ENCODE data around the gene ROR1. TPM values are rescaled to one million over a fixed set of nuclear protein-coding genes. Genes with fewer than 3 reads are reported as not detected.

The ROR1 gene
- total RNA-seq, 1 donor from 2014 or later = 17.2 TPM

DNA sequence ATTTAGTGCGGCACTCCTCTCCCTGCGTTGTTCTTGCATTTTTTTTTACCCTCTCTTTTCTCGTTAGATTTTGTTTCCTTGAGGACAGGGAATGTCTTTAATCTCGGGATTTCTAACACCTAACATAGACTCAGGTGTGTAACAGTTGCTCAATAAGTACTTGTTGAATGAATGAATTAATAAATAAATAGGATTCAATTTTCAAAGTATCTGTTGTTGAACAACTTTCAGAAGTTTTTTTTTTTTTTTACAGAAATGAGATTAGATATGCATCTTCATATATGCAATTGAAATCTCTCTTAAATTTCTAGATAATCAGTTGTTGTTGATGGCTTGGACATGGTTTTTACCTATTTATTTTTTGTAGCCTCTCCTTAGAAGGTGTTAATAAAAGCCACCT, 83.1 kb downstream of the ROR1 start:
- no peak for DNase-seq (ENCODE audit: low read depth)

DNA sequence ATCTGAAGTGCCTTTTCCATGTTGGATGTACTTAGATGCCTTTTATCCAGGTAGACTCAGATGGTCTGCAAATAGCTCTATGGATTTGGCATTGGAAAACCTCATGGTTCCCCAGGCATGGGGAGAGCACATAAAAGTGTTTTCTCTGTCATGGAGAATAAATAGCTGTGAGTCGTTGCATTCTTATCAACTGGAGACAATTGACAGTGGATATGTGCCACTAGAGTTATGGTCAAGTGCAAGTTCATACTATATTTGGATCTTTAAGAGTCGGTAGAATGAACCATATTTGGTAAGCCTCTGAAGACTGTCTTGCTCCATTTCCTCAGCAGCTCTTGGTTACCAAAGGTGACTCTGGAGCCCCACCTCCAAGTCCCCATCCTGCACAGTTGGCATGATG, 83.7 kb downstream of the ROR1 start:
- peak; percentile 39 for DNase-seq (ENCODE audit: low read depth)

DNA sequence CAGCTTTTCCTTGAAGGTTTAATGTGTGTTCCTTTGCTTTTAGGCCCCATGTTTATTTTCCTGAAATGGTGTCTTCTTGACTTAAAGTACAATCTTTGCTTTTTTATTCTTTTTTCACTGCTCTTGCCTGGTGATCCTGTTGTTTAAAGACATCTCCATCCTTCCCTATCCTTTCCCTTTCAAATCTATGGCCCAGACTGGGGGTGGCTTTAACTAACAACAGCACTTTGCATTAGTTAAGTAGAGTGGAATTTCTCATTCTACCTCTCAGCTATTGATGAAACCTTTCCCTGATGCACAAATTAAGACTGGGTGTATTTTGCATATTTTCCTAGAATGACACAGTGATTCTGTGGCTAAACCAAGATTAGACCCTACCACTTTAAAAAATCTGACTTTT, 84.3 kb downstream of the ROR1 start:
- no peak for DNase-seq (ENCODE audit: low read depth)

DNA sequence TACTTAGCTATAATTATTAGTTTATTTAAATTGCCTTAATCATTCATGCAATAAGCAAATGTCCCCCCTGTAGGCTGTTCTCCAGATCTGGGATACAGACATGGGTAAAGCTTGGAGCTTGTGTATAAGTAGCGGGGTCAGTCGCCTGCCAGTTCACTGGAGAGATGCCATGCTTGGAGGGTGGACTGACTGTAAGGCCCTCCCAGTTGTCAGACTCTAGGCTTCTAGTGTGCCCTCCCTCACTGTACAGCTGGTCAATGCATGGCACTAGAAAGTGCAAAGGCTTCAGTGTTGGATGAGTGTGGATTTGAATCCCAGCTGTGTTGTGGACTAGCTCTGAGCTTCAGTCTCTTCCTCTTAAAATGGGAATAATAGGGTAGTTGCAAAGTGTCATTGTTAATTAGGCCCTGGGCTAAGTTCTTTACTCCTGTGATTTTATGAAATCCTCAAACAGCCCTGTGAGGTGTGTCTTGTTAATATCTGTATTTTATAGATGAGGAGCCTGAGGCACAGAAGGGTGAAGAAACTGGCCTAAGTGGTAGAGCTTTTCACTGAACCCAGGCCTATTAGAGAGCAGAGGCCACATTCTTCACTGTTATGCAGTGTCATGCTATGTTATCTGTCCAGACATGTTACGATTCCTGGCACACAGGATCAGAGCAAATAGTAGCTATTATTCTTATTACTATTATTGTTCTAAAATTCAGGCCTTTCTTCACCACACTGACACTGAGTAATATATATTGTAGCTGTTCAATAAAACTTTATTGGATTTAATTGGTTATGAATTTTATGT, 85.9 kb downstream of the ROR1 start:
- no peak for DNase-seq (ENCODE audit: low read depth)

DNA sequence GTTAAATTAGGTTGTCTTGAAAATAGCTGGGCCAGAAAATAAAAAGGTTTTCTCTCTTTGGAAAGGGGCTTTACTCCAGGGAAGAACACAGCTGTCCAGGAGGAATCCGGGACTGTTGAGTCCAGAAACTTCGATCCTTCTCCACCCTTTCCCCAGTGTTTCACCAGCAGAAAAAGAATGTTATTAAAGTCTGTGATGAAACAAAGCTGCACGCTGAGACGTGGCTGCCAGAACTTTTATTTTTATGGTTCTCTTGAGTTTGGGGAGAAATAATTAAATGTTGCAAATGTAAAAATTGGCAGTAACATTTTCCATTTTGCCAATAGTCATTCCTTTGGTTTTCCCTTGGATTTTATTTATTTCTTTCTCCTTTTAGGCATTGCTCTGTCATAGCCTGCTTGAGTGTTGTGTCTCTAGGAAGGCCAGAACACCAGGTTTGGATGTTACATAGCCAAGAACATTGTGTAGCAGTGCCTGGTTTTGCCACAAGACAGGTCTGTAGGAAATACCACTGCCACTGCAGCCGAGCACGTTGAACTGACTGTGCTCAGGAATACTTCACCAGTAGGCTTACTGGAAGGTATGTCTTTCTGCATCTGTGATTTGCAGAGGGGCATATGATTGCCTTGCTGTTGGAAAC, 87.4 kb downstream of the ROR1 start:
- DNase-seq (ENCODE audit: low read depth) = no peak

DNA sequence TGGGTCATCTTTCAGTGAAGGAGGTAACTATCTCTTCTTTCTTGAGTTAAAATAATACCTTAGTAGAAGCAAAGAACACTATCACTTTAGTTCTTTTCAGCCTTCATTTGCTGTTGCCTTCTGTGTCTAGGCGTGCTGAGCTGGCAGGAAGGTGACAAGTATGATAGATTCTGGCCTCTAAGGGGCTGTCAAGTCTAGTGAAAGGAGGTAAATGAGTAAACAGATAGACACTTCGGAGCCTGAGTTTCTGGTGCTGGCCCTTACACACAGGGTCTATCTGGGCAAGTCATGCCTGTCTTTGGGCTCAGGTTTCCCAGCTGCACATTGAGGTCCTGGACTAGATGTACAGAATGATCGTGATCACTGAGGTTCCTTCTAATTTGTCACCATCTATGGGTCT, 89.3 kb downstream of the ROR1 start:
- no peak for DNase-seq (ENCODE audit: low read depth)

DNA sequence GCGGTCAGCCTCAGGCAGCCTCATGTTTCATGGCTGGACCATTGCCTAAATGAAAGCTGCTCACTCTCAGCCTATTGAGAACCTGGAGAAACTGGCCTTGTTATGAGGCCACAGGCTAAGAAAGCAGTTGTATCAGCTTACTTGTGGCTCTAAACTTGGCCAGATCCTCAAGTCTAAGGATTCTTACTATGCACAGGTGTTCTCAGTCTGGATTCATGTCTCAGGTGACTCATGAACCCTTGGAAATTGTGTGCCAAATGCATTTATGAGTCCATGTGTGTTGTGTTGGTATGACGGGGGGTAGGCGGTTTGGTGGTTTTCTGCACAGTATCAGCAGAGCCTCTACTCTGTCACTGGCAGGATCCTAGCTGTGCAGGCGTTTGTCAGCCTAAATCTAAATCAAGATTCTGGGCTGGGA, 90.4 kb downstream of the ROR1 start:
- no peak for DNase-seq (ENCODE audit: low read depth)

DNA sequence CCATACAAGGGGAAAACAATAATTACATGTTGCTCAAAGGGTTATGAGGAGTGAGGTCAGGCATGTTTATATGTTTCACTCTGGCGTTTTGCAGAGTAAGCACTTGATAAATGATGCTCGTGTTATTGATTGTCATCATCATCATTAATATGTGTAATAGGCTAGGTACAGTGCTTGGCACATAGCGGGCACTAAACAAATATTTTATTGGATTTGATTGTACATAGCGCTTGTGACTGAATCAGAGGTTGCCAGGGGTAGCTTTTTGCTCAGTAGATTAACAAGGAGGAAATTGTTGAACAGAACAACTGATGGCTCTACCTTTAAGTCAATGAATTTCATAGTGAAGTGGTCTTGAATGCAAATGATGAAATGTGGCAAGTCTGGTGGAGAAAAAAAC, 91.7 kb downstream of the ROR1 start:
- DNase-seq (ENCODE audit: low read depth) = no peak

DNA sequence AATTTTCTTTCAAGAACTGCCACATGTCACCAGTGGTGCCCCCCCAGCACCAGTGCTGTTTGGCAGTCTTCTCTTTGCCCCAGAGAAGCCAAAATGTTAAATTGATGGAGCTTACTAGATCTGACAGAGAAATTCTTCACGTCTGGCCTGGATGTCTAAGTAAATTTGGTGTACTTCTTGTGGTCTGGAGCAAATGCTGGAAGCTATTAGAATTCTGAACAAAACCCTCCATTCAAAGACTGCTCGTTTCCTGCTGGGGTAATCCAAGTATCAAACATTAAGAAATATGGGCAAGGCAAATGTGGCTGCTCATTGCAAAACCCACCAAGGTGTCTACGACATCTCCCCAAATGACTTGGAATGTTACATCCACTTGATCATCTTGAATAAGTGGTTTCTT, 92.3 kb downstream of the ROR1 start:
- no peak for DNase-seq (ENCODE audit: low read depth)

DNA sequence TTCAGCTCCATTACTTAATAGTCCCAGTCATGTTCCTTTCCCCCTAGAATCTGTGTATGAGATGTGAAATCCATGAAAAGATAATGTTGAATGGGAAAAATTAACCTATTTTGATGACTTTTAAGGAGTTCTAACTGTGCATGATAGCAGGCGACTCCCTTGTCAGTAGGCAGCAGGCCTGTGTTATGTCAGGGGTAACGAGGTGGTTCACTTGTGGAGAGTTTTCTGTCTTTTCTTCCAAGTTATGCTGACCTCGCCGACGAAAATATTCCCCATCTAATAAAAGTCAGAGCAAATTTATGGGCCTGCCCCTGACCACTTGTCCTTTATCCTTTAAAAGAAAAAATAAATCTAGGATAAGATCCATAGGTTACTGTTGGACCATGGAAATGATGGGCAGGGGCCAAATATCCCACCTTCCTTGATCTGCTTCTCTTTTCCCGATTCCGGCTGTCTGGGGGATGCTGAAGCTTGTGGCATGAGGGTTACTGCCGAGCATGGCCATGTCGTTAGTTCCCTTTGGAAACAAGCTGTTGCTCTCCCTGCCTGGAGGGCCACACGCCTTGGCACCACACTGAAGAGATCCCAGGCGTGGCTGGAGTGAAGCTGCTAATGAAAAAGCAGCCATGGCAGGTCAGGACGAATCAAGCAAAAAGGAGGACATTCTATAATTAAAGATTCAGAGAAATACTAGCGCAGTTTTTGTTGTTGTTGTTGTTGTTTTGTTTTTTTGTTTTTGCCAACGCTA, 93.8 kb downstream of the ROR1 start:
- no peak for DNase-seq (ENCODE audit: low read depth)

DNA sequence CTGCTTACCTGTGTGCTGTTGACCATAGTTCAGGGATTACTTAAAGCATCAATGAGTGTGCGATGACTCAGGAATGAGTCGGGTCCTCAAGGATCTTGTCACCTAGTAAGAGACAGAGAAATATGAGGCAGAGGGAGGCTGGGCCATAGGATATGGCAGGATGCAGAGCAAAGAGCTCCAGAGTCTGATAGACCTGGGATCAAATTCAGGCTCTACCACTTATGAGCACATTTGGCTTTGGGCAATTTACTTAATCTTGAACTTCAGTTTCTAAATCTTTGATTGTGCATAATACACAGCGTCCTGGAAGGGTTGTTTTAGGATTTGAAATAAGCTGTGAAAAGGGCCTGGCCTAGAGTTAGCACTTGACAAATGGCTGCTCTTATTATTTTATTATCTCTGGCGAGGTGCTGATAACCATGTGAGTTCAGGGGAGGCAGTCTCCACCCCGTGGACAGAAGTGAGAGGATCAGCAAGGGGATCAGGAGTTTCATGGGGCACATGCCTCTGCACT, 94.5 kb downstream of the ROR1 start:
- DNase-seq (ENCODE audit: low read depth) = peak; percentile 51

DNA sequence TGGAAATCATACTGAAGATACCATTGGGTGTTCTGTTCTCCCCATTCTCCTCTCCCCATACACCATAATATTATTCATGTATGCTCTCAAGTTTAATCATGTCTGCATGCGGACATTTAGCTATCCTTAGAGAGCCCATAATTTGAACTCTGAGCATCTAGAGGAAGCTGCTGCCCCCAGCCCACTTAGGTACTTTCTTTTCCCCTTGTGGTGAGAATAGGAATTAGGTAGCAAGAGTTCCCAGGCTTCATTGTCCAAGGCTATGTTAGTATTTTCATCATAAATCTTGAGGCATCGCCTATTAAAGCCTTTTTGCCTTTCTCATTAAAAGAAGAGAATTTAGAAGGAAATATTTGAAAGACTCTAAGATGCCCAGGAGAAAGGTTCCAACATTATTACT, 96.3 kb downstream of the ROR1 start:
- no peak for DNase-seq (ENCODE audit: low read depth)

DNA sequence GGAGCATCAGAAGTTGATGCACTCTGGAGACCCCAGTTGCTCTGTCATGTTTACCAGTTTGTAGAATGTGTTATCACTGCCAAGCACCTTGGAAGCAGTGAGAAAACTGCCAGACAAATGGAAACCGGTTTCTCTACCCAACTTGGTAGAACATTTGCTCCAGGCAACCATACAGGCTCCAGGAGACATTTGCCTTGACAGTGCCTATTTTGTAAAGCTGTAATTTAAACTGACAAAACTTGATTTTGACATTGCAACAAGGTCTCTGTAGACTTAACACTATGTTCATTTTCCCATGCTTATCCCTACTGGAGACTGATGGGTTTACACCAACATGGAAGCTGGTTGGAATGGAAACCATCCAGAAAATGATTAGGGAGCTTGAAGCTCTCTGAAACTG, 97.6 kb downstream of the ROR1 start:
- DNase-seq (ENCODE audit: low read depth) = no peak

DNA sequence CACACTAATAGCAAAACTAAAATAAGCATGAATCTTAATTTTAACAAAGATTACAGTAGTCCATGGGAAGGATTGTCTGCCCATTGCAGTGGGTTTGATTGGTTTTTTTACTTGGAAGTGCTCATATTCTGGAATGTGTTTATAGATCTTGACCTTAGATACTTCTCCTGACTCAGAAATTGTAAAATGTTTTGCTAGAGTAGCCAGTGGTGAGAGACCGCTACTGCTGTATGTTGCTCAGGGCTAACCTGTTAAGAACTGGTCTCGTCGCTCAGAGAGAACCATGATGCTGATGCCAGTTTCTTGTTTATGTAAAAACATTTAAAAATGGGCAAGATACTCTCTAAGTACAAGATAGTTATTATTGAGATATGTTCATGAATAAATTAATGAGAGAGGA, 99.9 kb downstream of the ROR1 start:
- DNase-seq (ENCODE audit: low read depth) = peak; percentile 66

DNA sequence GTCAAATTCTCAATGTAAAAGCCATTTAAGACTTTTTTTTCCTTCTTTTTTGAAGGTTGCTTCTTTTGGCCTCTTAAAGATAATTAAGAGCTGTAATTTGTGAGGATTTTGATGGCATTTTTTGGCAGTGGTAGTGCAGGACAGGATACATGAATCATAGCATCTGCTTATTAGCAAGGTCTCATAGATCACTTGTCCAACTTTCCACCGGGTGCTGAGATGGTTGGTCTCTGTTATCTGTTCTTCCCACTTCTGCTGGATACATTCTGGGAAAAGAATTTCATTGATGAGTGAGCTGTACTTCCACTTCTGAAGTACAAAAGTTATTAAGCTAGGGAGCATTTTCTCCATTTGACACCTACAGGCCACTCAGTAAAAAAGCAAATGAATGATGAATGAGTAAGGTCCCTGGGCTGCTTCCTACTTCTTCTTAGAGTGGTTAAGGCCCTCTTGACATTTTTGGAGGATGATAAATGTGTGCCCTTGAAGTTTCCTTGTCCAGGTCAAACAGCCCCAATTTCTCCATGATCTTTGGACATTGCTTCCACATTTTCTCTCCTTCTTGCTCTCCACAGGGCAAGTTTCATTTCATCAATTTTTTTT, 100.6 kb downstream of the ROR1 start:
- no peak for DNase-seq (ENCODE audit: low read depth)

DNA sequence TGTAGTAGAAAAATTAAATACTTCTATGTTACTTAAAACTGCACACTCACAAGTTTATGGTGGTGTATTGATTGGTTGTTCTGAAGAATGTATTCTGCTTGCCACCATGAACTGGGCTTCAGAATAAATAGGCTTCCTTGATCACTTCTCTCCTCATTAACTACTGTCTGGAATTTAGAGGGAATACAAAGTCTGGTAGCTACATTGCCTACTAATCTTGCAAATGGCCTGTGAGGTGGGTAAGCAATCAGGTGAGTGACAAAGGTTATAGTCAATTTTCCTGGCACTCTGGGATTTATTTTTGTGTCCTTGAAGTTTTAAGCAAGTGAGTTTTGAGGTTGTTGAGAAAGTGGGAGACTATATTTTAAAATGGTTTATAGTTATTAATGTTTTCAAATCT, 101.8 kb downstream of the ROR1 start:
- no peak for DNase-seq (ENCODE audit: low read depth)

DNA sequence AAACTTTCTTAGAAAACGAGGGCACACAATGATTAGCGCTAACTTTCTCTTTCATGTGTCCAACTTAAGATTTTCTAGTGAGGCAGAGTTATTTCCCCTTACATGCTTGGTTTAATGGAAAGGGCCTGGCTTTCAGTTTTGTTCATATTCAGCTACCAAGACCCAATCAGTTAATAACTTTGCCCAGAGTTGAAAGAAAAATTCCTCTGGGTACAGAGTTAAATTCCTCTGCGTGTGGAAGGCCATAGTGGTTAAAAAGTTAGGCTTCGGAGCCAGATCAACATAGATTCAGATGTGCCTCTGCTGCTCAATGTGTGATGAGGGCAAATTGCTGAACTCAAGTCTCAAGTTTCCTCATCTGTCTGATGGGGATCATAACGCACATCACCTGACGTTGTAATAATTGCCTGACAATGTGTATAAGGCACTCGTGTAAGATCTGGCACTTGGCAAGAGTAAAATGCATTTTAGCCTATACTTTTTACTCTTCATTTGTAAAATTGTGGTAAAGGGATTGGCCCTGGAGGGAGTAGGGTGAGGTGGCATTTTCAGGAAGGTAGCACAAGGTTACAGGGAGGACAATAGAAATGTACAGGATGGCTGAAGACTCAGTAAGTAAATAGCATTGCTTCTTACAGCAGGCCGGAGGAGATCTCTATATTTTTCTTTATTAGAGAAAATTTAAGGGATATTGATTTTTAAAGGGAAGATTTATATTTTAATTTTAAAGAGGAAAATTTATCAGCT, 103.4 kb downstream of the ROR1 start:
- DNase-seq (ENCODE audit: low read depth) = no peak

DNA sequence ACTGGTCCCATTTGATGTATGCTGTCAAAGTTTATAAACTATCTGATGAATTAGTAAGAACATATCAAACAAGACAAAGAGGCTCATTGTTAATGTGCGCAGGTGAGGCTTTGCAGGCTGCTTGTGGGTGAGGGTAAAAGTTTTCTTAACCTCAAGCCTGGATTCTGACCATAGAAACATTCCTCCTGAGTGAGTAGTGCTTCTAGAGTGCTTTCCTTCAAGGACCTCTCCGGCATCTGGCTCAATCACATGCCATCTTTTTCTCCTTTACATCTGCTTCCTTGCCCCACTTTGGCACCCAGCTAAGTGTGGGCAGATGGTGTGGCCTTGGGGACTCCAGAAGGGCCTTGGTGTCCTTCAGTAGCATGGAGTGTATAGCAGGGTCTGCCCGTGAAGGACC, 104.0 kb downstream of the ROR1 start:
- peak; percentile 93 for DNase-seq (ENCODE audit: low read depth)

DNA sequence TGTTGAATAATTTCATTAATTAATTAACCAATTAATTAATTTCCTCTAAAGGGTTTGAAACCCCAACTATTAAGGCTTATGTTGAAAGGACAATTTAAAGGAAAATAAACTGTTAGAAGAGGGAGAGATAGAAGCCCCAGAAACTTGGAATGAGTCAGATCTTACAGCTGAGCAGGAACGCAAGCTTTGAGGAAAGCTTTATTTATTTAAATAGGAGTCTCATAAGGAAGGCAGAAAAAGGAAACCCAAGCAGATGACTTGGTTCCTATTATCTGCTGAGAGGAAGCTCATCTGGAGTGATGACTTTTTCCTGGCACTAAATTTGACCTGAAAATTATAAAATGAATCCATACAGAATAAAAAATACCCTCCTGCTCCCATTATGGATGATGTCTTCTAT, 105.1 kb downstream of the ROR1 start:
- DNase-seq (ENCODE audit: low read depth) = no peak

DNA sequence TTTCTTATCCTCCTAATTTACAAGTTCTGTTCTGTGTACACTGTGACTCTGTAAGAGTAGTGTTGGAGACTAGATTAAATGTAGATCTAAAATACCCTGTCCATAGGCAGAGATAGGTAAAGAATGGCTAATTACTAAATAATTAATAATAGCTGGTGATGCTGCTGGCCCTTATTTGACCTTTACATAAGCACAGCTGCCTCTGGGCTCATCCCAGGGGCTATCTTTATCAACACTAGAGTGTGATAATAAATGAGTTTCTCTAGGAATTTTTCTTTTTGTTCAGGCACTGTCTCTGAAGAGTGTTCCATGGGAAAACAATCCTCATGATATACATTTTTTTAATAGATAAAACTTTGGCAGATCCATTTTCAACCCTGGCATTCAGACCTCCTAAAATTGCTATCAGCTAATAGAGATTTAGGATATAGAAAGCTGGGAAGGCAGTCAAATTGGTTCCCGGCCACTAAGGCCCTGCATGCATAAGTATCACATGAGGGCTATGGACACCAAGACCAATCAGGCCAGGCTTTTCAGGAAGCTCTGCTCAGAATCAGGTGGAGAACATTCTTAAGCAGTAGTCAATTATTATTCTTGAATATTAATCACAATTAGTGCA, 107.2 kb downstream of the ROR1 start:
- no peak for DNase-seq (ENCODE audit: low read depth)

DNA sequence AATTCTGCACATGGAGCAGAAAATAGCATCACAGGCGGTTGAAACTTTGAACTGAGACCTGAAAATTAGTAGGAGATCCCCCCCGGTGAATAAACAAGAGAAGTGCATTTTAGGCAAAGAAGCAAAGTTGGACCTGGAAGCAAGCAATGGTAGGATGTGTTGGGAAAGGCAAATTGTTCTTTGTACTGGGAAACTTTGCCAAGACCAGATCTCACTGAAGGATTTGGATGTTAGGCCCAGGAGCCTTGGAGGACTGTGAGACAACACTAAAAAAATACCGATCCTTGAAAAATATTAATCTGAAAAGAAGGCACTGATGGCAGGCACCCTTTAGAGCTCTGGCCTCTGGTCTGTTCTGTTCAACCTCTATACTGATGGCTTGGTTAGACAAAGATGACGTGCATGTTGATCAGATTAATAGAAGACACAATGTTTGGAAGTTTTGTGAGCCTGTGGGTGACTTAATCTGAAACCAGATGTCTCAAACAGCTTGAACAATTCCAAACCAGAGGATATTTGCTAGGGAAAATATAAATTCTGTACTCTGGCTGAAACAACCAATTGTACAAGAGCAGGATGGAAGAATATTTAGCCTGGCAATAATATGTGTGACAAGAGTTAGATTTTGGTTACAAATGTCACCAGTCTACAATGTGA, 108.4 kb downstream of the ROR1 start:
- no peak for DNase-seq (ENCODE audit: low read depth)
